Neural progenitor cell (in vitro differentiated cells): Measurements from ENCODE around the gene TRH. TPM values are rescaled to one million over a fixed set of nuclear protein-coding genes. Genes with fewer than 3 reads are reported as not detected.

Source experiments
- DNase-seq: peaks from one replicate; pipeline ENCODE4 v3.0.0-alpha.2; 2016; ENCODE audit warnings: low spot score
- H2AFZ ChIP-seq: fragments of 200-600 bp; sonication (generic); replicated peaks from 2 replicates; pipeline ENCODE4 v1.6.1; 2016; ENCODE audit warnings: antibody characterized with exemption
- H3F3A ChIP-seq: fragments of 200-600 bp; sonication (generic); 2 replicates; pipeline ENCODE4 v1.6.1; 2016; ENCODE audit warnings: antibody characterized with exemption, low read depth
- H3K27ac ChIP-seq: fragments of 200-600 bp; sonication (generic); 2 replicates; pipeline ENCODE4 v1.5.1; 2016; ENCODE audit warnings: mild to moderate bottlenecking
- H3K27me3 ChIP-seq: fragments of 200-600 bp; sonication (generic); 2 replicates; pipeline ENCODE4 v1.6.1; 2016; ENCODE audit warnings: mild to moderate bottlenecking, moderate library complexity
- H3K36me3 ChIP-seq: fragments of 200-600 bp; sonication (generic); 2 replicates; pipeline ENCODE4 v1.5.1; 2016
- H3K4me1 ChIP-seq: fragments of 200-600 bp; sonication (generic); 2 replicates; pipeline ENCODE4 v1.6.1; 2016; ENCODE audit warnings: mixed run types
- H3K4me2 ChIP-seq: fragments of 200-600 bp; sonication (generic); 2 replicates; pipeline ENCODE4 v1.6.1; 2016
- H3K4me3 ChIP-seq: fragments of 200-600 bp; sonication (generic); 2 replicates; pipeline ENCODE4 v1.5.1; 2016
- H3K79me2 ChIP-seq: fragments of 200-600 bp; sonication (generic); 2 replicates; pipeline ENCODE4 v1.6.1; 2016; ENCODE audit warnings: low read depth
- H3K9ac ChIP-seq: fragments of 200-600 bp; sonication (generic); 2 replicates; pipeline ENCODE4 v1.6.1; 2016
- H3K9me3 ChIP-seq: fragments of 200-600 bp; sonication (generic); 2 replicates; pipeline ENCODE4 v1.5.1; 2016; ENCODE audit warnings: low read depth
- H4K20me1 ChIP-seq: fragments of 200-600 bp; sonication (generic); 2 replicates; pipeline ENCODE4 v1.6.1; 2016; ENCODE audit warnings: low read depth
- H3K27ac Mint-ChIP-seq: 3 replicates; pipeline ENCODE4 v1.8.0; 2021; ENCODE audit warnings: mixed read lengths
- H3K27me3 Mint-ChIP-seq: 2 replicates; pipeline ENCODE4 v1.8.0; 2022; ENCODE audit warnings: low read depth, mild to moderate bottlenecking, inconsistent platforms, moderate library complexity, mixed read lengths; ENCODE audit not compliant: insufficient read depth
- H3K36me3 Mint-ChIP-seq: 3 replicates; pipeline ENCODE4 v1.8.0; 2021; ENCODE audit warnings: mixed read lengths
- H3K4me1 Mint-ChIP-seq: 3 replicates; pipeline ENCODE4 v1.8.0; 2021; ENCODE audit warnings: mixed read lengths
- H3K4me3 Mint-ChIP-seq: 3 replicates; pipeline ENCODE4 v1.8.0; 2021; ENCODE audit warnings: mild to moderate bottlenecking, moderate library complexity, mixed read lengths
- H3K9me3 Mint-ChIP-seq: 3 replicates; pipeline ENCODE4 v1.8.0; 2020; ENCODE audit warnings: mixed read lengths
- EZH2 ChIP-seq: fragments of 200-600 bp; sonication (generic); IDR thresholded peaks from 2 replicates; pipeline ENCODE4 v1.6.1; 2017; ENCODE audit warnings: antibody characterized with exemption, mild to moderate bottlenecking, moderate library complexity
- EZH2phosphoT487 ChIP-seq: fragments of 200-600 bp; sonication (generic); IDR thresholded peaks from 2 replicates; pipeline ENCODE4 v1.6.1; 2017; ENCODE audit warnings: antibody characterized with exemption
- total RNA-seq: library from RNA; depleted of rRNA; stranded (reverse); fragments of >200 nt; gene quantifications from 2 replicates; pipeline ENCODE4 v1.2.3, GENCODE V29; 2015; ENCODE audit warnings: low replicate concordance
- TF ChIP-seq, protein P1 (sequence below): fragments of 200-600 bp; sonication (generic); IDR thresholded peaks from 2 replicates; pipeline ENCODE4 v1.5.1; 2017; ENCODE audit warnings: antibody characterized with exemption, mild to moderate bottlenecking

The TRH gene
- total RNA-seq, 1 donor from 2014 or later, result not detected

DNA sequence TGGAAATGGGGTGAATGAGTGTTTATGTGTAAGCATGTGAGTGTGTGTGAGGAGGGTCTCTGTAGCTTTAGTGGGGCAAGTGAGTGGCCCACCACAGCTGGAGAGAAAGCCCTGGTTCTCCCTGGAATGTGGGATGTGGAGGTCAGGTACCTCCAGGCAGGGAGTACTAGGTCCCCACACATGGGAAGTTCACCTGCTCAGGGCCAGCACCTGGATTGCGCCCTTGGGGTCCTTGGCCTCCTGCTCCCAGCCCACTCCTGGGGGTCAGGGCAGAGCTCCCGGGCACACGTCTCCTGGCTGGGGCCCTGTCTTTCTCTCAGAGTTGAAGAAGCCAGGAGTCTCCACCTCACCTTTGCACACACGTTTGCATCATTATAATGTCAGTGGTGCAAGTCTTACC, 41.0 kb upstream of the TRH start:
- TF ChIP-seq, protein P1, sequence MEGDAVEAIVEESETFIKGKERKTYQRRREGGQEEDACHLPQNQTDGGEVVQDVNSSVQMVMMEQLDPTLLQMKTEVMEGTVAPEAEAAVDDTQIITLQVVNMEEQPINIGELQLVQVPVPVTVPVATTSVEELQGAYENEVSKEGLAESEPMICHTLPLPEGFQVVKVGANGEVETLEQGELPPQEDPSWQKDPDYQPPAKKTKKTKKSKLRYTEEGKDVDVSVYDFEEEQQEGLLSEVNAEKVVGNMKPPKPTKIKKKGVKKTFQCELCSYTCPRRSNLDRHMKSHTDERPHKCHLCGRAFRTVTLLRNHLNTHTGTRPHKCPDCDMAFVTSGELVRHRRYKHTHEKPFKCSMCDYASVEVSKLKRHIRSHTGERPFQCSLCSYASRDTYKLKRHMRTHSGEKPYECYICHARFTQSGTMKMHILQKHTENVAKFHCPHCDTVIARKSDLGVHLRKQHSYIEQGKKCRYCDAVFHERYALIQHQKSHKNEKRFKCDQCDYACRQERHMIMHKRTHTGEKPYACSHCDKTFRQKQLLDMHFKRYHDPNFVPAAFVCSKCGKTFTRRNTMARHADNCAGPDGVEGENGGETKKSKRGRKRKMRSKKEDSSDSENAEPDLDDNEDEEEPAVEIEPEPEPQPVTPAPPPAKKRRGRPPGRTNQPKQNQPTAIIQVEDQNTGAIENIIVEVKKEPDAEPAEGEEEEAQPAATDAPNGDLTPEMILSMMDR, result no peak
- TF ChIP-seq EZH2 (no peak), EZH2phosphoT487 (no peak)
- Histone ChIP-seq H3K36me3 (no peaks in the 10 kb centered on the region), H4K20me1 (no peaks in the 10 kb centered on the region), H3K4me2 (no peak overlapping the region), H2AFZ (no peak overlapping the region), H3K79me2 (no peaks in the 10 kb centered on the region), H3K27me3 (peaks cover 9% of the 10 kb centered on the region), H3K4me1 (peaks cover 7% of the 10 kb centered on the region), H3K27ac (no peak overlapping the region), H3K4me3 (no peak overlapping the region), H3K9ac (no peak overlapping the region), H3K9me3 (no peaks in the 10 kb centered on the region), H3F3A (peaks cover 30% of the 10 kb centered on the region)
- Mint-ChIP-seq H3K27me3 (peaks cover 4% of the 10 kb centered on the region), H3K9me3 (peaks cover 9% of the 10 kb centered on the region), H3K4me1 (peaks cover 17% of the 10 kb centered on the region), H3K36me3 (no peaks in the 10 kb centered on the region), H3K27ac (no peak overlapping the region), H3K4me3 (no peak overlapping the region)
- DNase-seq, result no peak

DNA sequence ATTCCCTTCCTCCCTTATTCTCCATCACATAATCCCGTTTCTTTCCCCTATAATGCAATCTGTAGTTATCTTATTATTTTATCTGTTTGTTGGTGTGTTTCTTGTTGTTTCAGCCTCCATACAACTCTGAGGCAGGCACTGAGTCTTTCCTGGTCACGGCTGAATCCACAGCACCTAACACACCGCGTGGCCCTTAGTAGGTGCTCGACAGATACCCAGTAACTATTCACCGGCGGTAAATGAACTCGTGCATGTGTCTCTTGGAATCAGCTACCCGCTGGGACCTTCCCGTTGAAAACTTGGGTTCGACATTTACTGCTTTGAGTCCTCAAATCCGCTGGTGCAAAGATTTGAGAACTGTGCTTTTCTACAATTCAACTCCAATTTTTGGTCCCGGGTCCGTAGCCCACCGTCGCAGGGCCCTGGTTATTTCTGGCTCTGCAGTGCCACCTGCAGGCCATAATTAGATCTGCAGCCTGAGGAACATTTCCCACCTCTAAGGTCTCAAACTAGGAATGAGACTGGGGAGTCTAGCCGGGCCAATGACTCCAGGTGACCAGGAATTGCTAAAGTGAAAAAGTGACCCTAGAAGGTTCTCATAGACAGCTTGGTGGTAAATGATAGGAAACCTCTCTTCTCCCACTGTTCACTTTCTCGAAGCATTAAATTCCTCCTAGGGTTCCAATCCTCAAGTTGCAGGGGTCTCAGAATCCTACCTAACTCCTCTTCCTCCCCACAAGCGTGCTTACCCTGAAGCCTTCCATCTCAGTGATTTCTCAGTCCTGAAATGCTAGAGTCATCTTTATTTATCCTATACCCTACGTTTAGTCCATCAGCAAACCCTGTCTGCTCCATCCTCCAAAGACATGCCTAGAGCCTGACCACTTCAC, 40.0 kb upstream of the TRH start:
- no peak overlapping the region for H3K9ac ChIP-seq
- H3K27ac ChIP-seq, result no peak overlapping the region
- Mint-ChIP-seq H3K36me3 (no peaks in the 10 kb centered on the region), H3K27me3 (peaks cover 4% of the 10 kb centered on the region), H3K27ac (no peak overlapping the region), H3K4me3 (no peak overlapping the region), H3K9me3 (peaks cover 8% of the 10 kb centered on the region), H3K4me1 (peaks cover 19% of the 10 kb centered on the region)
- peak overlapping the region; percentile 16 for H3K4me2 ChIP-seq
- H3F3A ChIP-seq, result peaks cover 30% of the 10 kb centered on the region
- H3K9me3 ChIP-seq, result no peaks in the 10 kb centered on the region
- H3K27me3 ChIP-seq, result peaks cover 9% of the 10 kb centered on the region
- H4K20me1 ChIP-seq, result no peaks in the 10 kb centered on the region
- H3K4me3 ChIP-seq, result no peak overlapping the region
- peaks cover 7% of the 10 kb centered on the region for H3K4me1 ChIP-seq
- peak overlapping the region; percentile 48 for H2AFZ ChIP-seq
- TF ChIP-seq EZH2phosphoT487, result no peak
- TF ChIP-seq, protein P1, result peak; percentile 95
- no peaks in the 10 kb centered on the region for H3K79me2 ChIP-seq
- H3K36me3 ChIP-seq, result no peaks in the 10 kb centered on the region
- peak; percentile 65 for DNase-seq

DNA sequence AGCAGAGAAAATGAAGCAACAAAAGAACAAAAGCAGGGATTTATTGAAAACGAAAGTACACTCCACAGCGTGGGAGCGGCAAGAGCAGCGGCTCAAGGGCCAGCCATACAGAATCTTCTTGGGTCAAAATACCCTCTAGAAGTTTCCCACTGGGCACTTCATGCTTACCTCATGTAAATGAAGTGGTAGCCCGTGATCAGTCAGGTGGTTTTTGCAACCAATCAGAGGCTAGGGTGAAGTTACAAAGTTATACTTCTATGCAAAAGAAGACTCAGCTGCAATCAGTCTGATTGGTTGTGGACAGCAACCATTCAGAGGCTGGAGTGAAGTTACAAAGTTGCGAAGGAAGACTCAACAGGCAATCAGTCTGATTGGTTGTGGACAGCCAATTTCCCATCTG, 37.8 kb upstream of the TRH start:
- no peak overlapping the region for H3K4me3 ChIP-seq
- H3K27ac Mint-ChIP-seq, result peak overlapping the region; percentile 88
- no peaks in the 10 kb centered on the region for H3K36me3 ChIP-seq
- TF ChIP-seq EZH2, result no peak
- H3K27ac ChIP-seq, result peak overlapping the region; percentile 10
- peak overlapping the region; percentile 44 for H3K4me3 Mint-ChIP-seq
- H3K9me3 ChIP-seq, result no peaks in the 10 kb centered on the region
- H3K4me1 Mint-ChIP-seq, result peaks cover 19% of the 10 kb centered on the region
- H3K4me2 ChIP-seq, result peak overlapping the region; percentile 16
- peaks cover 7% of the 10 kb centered on the region for H3K4me1 ChIP-seq
- H3K27me3 ChIP-seq, result peaks cover 9% of the 10 kb centered on the region
- no peak overlapping the region for H3K9ac ChIP-seq
- no peaks in the 10 kb centered on the region for H4K20me1 ChIP-seq
- peak; percentile 88 for DNase-seq
- H2AFZ ChIP-seq, result no peak overlapping the region
- H3K27me3 Mint-ChIP-seq, result peaks cover 6% of the 10 kb centered on the region
- H3K36me3 Mint-ChIP-seq, result no peaks in the 10 kb centered on the region
- no peaks in the 10 kb centered on the region for H3K9me3 Mint-ChIP-seq
- H3K79me2 ChIP-seq, result no peaks in the 10 kb centered on the region
- peaks cover 30% of the 10 kb centered on the region for H3F3A ChIP-seq

DNA sequence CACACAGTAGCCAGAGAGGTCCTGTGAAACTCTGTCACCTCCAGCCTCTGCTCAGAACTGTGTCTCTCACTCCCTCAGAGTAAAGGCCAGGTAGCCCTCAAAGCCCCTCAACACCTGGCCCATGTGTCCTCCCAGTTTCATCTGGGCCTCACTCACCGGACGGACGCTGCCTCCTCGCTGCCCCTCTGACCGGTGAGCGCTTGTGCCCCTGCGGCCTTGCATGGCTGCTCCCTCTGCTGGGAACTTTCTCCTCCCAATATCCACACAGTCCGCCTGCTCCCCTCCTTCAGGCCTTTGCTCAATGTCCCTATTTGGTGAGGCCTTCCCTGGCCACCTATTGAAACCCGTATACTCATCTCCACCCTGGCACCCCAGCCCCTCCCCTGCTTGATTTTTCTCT, 36.8 kb upstream of the TRH start:
- Mint-ChIP-seq H3K27ac (peak overlapping the region; percentile 44), H3K4me3 (peak overlapping the region; percentile 7), H3K27me3 (peaks cover 8% of the 10 kb centered on the region), H3K9me3 (no peaks in the 10 kb centered on the region), H3K4me1 (peaks cover 25% of the 10 kb centered on the region), H3K36me3 (no peaks in the 10 kb centered on the region)
- Histone ChIP-seq H3K4me2 (no peak overlapping the region), H3K79me2 (no peaks in the 10 kb centered on the region), H4K20me1 (no peaks in the 10 kb centered on the region), H3K4me1 (peaks cover 7% of the 10 kb centered on the region), H3K9ac (no peak overlapping the region), H3K9me3 (no peaks in the 10 kb centered on the region), H3K4me3 (no peak overlapping the region), H3F3A (peaks cover 30% of the 10 kb centered on the region), H3K27me3 (peaks cover 9% of the 10 kb centered on the region), H3K27ac (peak overlapping the region; percentile 10), H2AFZ (no peak overlapping the region), H3K36me3 (no peaks in the 10 kb centered on the region)
- DNase-seq, result peak; percentile 54
- TF ChIP-seq, protein P1, result peak; percentile 24
- TF ChIP-seq EZH2, result no peak
- TF ChIP-seq EZH2phosphoT487, result no peak
